NCI-H526 (cell line): Measurements from ENCODE around the gene PARVG.

Source experiments
- DNase-seq, 2 experiments: peaks; one replicate each; lab custom pipeline; 2025; lab: John Stamatoyannopoulos, UW

PARVG gene

DNA sequence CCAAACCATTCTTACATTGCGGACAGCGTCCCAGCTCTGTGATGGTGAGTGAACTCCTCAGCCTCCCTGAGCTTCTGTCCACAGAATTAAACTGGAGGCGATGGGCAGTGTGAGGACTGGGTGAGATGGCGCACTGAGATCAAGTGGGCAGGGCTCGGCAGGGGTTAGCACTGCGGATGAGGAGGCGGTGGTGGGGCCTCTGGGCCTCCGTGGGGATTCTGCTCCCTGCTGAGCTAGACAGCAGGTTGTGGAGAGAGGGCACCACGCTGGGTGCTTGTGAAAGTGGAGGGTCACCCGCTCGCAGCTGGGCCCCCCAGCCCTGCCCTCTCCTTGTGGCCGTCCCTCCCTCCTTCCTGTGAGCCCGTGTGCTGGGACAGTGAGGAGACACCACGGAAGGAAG is 25.6 kb upstream of the PARVG start:
- no peak for DNase-seq

DNA sequence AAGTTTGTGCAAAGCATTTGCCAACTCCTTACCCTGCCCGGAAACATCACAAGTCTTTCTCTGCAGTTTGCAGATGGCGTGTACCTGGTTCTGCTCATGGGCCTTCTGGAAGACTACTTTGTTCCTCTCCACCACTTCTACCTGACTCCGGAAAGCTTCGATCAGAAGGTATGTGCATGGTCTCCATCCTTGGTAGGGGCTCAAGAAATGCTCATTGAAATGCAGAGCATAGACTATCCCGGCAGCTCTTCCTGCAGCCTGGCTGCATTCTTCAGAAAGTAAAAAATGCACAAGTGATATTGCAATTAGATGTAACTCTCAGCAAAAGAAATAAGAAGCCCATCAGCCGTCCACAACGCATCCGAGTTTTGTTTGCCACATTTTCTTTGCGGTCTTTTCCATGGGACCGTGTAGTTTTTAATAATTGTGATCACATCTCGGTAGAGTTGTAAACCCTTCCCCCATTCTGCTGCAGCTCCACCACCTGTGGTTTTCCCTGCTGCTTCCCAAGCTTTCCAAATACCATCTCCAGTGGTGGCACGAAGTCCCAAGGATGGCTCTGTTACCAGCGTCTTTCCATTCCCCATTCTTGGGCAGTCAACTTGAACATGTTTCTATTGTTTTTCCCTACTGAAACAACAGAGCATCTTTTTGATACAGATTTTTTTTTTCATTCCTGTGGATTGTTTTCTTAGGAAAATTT is 22.7 kb upstream of the PARVG start:
- no peak for DNase-seq

DNA sequence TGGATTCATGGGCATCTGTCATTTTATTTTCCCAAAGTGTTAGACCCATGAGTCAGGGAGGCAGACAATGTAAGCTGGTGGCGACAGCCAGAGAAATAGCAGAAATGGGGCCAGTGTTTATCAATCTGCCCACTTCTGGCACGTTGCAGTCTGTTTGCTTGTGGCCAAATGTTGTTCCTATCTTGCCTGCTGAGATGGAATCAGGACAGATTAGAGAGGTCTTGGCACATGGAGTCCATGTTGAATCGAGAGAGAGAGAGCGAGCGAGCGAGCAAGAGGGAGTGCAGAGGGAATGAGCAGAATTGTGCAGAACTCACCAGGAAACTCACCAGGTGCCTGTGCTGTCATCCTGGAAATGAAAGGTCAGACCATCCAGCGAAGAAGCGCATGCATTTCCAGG is 21.9 kb upstream of the PARVG start:
- no peak for DNase-seq

DNA sequence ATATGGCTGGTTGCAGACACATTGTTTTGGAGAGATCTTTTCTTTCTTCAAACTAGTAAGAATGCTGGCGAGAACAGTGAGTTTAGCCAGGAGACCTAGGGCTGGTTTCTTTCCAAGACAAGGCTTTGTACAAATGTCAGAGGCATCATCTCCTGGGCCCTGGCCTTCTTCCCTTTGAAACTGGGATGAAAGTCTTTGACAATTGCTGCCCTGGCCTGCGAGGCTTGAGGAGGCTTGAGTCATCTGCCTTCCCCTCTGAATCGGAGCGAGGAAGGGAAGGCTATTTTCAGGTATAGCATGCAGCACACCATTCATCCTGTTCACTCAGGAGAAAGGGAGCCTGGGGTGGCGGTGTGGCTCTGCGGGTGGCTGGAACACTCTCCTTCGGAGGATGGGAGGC is 21.5 kb upstream of the PARVG start:
- no peak for DNase-seq

DNA sequence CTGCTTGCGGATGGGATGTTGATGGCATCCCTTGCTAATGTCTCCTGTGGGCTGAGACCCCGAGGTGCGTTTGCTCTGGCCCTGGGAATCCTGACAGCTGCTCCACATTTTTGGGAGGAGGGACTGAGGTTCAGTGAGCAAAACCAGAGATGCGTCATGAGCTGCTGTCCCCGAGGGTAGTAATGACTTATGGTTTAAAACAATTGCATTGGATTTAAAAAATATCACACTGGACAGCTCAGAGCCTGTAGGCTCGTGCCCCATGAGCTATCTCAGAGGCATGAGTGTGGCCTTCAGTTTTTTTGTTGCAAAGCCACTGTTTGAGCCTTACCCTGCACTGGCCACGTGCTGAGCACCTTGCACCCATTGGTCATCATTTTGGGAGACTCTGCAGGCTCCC is 20.9 kb upstream of the PARVG start:
- no peak for DNase-seq

DNA sequence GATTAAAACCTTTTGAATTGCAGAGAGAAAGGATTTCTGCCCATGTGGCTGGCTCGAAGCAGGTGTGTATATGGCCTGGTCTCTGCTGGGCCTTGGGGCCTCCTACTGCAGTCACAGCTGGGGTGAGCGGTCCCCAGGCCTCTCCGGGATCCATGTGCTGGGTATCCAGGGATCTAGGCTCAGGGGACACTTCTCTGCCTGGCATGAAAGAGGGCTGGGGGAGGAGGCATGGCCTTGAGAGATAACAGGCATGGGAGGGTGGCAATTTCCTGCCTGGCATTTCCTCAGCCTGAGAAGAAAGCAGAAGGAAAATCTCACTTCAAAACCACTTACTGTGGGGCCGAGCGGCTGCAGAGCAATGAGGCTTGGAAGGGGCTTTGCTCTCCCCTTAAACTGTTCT is 20.3 kb upstream of the PARVG start:
- no peak for DNase-seq

DNA sequence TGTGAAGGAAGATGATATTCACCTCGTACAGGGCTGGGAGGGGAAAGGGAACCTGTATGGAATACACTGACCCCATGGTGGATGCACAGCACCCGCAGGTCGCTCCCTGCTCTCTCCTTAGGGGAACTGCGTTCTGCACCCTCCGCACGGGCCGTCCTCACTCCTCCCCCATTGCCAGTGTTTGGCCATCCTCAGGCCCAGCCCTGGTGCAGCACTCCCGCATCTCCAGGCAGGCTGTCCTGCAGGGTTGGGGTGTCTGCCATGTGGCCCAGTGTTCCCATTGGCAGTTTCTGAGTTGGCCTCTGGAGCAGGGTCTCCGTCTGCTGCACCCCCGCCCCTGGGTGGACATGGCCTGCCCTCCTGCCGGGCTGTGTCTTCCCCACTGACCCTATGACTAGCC is 19.1 kb upstream of the PARVG start:
- no peak for DNase-seq

DNA sequence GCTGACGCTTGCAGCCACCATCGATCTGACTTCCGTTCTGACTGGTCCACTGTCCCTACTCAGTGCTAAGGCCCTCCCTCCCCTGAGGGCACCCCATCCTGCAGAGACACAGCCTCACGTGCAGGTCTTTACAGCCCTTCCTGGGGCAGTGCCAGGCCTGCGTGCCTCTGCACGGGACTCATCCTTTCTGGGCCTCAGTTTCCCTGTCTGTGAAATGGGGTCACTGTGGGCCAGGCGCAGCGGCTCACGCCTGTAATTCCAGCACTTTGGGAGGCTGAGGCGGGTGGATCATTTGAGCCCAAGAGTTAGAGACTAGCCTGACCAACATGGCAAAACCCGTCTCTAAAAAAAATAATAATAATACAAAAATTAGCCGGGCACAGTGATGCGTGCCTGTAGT is 17.8 kb upstream of the PARVG start:
- DNase-seq: no peak

DNA sequence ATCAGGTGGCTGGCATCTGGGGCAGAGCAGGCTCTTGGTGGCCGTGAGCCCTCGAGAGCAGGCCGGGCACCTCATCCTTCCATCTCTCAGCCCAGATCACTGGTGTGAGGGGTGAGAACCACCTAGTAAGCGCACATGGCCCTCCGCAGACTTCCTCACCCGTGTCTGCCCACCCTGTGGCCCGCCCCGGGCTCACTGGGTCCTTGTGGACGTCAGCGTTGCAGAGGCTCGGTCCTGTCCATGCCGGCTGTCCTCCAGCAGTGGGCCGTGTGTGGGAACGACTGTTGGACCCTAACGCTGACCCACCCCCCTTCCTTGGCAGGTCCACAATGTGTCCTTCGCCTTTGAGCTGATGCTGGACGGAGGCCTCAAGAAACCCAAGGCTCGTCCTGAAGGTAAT is 17.2 kb upstream of the PARVG start:
- no peak for DNase-seq

DNA sequence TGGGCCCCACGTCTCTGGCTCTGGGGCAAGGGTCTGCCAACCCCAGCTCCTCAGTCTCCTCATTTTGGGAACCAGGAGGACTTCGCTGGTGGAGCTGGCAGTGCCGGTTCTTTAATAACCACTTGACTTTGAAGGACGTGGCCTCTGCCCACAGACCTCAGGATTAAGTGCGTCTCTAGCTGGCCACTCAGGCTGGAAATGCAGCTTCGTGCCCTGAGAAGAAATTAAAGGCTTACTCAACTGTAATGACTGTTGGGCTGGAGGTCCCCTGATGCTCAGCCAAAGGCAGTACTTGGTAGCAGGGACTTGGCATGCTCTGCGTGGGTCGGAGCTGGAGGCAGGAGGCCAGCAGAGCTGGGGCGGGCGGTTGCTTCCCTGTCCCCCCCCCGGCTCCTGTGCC is 16.7 kb upstream of the PARVG start:
- DNase-seq: no peak

DNA sequence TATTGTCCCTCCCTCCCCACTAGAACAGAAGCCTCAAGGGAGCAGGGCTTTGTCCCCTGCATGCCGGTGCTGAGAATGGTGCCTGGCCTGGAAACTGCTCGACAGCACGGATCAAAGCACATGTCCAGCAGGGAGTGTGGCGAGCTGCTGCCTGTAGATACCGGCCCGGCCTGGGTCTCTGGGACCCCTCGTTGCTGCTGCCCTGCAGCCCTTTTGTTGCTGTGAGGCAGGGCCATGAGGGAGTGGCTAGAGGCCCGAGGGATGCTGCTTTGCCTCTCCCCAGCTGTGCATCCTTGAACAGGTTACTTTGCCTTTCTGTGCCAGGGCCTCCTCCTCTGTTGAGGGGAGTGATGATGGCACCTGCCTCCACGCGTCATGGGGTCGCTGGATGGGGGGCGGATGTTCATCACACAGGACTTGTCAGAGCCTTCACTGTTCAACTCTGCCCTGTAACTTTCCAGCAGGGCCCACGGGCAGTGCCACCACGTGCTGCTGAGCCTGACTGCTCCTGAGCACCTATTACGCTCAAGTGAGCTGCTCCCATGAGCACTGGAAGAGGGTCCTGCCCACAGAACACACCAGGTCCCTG is 15.3 kb upstream of the PARVG start:
- no peak for DNase-seq

DNA sequence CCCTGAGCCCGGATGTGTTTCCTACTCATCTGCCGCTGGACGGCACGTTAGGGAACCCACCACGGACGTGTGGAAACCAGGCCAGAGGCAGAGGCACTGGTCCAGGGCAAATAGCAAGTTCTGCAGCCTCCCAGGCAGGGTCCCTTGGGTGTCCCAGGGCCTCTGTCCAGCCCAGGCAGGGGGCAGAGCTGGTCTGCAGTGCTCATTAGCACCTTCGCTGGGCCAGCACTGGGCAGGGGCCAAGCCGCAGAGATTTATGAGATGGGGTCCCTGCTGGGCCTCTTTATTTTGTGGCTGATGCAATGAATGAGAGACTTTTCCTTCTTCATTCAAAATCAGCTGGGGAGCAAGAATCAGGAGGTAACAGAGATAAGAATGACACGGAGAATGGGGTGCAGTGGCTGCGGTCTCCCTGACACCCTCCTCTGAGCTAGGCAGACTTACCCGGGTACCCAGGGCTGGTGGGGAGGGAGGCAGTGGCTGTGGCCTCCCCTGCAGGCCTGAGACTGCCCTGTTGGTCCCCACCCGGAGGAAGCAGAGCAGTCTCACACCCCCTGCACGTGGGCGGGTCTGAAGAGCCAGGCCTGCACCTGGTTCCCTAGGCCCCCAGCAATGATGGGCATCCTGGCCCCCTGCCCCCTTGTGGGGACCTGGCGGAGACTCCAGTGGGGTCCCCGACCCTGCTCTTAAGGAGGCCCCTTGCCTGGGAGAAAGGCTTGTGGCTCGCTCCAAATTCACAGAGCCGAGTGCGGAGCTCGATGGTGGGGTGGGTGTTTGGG is 14.0 kb upstream of the PARVG start:
- DNase-seq: no peak

DNA sequence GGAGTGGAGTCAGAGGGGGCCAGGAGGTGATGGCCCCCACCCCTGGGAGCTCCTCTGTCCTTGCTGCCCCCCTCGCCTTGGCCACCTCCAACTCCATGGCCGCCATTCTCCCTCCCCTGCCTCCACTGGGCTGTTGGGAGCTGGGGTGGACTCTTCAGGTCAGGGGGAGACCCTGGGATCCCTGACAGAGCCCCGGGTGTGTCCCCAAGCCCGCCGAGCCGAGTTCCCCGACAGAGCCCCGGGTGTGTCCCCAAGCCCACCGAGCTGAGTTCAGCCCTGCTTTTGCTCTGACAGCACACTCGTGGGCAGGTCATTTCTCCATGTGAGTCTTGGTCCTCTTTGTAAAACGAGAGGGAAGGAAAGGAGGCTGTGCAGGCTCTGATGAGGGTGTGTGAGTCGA is 13.2 kb upstream of the PARVG start:
- DNase-seq: no peak

DNA sequence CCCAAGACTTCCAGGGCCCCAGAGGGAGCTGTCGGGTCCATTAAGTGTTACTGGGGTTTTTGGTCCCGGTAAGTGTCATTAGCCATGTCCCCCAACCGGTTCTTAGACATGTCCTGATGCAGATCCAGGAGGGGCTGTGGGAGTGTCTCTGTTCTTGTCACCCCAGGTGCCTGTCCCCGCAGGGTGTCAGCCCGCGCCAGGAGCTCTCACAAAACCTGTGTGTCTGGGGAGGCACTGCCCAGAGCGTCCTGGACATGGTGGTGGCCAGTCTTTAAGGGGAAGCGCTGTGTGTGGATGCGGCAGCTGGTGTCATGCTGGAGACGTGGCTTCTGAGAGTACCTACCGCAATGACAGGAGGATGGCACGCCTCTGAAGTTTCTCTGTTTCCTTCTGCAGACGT is 12.5 kb upstream of the PARVG start:
- no peak for DNase-seq

DNA sequence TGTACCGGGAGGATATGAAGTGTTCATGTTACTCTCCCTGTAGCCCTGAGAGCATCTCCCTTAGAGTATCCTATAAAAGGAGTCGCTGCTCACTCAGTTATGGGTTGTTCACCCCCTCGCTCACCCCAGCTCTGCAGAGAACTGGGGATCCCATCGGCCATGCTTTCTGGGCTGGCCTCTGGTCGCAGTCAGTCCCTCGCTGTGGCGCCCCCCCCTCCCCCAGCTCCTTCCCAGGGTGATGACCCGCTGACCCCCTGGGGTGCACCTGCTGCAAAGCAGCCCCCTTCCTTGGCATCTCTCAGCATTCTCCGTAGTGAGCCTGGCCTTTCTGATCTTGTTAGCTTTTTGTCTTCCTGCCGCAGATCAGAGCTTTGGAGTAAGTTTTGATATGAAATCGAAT is 10.3 kb upstream of the PARVG start:
- DNase-seq: no peak

DNA sequence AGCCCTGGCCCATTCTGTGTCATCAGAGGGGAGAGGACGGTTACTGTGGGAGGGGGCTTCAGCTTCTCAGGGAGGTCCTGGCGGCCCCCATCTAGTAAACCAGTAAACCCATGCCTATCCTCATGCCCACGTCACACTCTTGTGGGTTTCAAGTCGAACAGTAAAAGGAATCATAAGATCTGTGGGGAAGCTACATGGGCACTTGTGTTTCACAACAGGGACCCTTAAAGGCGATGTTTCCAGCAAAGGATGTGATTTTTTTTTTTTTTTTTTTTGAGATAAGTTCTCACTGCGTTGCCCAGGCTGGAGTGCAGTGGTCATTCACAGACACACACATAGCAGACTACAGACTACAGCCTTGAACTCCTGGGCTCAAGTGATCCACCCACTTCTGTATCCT is 9.2 kb upstream of the PARVG start:
- DNase-seq: no peak

DNA sequence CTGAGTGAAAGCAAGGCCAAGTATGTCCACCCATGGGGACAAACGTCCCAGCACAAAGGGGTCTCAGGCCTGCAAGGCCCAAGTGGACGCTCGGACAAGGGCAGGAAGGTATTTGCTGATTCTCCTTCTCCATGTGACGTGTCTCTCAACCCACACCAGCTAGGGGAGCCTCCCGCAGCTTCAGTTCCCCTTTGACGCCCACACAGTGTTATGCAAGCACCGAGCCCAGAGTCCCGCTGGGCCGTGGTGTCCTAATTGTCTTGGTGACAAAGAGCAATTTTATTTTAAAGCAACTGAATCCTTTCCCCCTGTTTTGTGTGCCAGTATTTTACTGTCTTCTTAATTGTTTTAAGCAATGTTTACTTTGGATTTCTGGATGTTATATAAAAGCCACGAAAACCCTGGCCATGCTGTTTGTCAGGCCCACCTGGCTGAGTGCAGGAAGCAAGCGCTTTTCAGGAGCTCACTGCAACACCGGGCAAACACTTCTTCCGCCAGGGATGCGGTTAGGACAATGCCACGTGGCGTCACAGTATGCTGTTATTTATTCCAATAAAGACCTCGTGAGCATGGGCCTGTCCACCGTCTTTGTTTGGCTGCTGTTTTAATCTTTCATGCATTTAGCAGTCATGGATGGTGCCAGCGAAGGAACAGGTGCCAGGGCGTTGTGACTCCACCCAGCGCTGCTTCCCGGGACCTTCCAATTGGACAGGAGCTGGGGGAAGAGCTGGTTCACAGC is 8.2 kb upstream of the PARVG start:
- DNase-seq: no peak

DNA sequence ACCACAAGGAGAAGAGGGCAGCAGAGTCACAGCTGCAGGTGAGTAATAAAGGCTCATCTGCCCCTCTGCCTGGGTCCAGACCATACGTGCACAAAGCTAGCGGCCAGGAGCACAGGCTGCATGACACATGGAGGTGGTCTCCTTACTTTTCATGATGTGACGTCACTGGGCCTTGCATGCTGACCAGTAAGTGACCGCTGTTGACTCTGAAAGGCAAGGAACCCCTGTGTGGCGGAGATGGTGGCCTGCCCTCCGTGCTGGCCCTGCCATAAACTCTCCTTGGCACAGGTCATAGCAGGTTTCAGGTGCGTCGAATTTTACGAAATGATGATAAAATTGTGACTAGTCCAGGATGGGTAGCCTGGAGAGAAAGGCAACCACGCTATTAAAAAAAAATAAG is 7.6 kb upstream of the PARVG start:
- DNase-seq: no peak

DNA sequence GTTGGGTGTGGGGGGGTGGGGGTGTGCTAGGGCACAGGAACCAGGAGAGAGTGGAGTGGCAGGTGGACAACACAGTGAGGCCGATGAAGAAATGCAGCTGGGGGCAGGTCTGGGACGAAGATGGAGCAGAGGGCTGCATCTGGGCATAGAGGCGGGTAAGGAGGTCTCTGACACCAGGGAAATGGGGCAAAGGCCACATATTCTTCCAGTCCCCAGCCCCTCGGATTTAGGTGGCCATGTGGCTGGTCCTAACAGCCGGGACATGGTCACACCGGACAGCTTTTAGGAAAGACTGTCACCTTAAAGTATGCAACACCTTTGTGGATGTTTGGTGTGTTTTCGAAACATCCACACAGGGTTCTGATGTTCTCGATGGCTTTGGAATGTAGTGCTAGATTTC is 5.0 kb upstream of the PARVG start:
- DNase-seq: no peak

DNA sequence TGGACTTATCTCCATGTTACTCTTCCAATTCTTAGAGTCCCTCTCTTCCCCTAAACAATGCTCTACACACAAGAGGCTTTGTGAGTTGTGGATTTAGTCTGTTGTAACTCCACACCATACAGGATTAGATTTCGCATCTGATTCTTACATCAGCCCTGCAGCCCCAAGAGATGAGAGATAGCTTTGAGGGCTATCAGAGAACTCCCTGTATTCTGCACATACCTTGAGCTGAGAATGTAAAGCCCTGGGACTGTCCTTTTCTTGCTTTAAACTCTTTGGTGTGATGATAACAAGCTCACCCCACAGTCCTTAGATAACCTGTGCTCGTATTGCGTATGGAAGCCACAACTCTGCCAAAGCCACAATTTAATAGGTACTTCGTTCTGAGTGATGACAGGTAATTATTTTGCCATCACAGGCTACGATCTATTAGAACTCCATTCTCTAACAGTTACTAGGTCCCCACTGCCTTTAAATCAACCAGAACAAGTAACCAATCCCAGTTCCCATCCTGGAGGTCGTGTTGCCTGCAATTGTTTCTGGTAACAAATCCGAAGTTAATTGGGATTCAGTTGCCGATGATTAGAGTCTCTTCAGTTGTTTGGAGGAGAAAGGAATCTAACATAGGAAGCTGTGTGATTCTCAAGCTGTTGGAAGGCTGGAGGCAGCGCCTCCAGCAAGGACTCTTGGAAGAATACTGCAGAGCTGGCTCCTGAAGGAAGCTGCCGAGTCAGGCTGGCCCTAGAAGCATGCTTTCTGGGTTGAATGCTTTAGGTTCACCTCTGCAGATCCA is 1.3 kb upstream of the PARVG start:
- no peak for DNase-seq

DNA sequence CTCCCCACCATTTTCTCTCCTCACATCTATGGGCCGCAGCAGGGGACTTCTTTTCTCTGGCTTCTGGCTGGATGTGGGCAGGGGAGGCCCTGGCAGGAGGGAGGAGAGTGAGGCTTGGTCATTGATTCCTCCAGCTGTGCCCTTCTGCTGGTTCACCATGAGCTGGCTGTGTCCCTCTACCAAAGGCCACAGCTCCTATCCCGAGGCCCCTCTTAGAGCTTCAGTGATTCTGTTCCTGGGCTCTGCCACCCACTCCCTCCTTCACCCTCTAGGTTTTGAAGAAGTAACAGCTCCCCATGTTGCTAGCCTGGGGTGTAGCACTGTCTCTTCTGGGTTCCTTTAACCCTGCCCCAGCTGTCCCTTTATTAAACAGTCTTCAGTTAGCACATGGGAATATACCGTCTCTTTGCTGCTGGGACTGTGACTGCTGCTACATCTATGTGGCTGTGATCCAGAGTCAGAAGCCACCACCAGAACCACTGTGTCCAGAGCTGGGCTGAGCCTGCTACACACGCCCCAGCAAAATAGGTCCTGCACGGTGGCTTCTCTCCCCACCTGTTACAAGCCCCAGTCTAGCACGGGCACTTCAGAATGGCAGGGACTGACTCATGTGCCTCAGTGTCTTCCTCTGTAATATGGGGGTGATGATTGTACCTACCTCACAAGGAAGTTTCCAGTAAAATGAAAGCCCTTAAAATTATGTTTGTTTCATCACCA is 578 bp upstream of the PARVG start:
- no peak for DNase-seq
